SK-N-SH (cell line): ENCODE measurements around the gene VRK2. TPM values are rescaled to one million over a fixed set of nuclear protein-coding genes. Genes with fewer than 3 reads are reported as not detected.
A peak's percentile ranks its signal among the peaks of the same experiment; 100 is the strongest.

Experiments
- CTCF ChIA-PET: fragments of 300-600, 350-600 bp; formaldehyde crosslinking; extraction: SDS; loops from one replicate; lab custom pipeline; 2021; lab: Yijun Ruan, JAX
- POLR2A ChIA-PET: fragments of 350-600 bp; sonication (Branson Sonifier 250); formaldehyde crosslinking; extraction: SDS; loops from one replicate; lab custom pipeline; 2020; ENCODE audit warnings: antibody characterized with exemption, inconsistent platforms; lab: Yijun Ruan, JAX
- DNase-seq: peaks from one replicate; pipeline ENCODE4 v3.0.0; 2012
- H2AFZ ChIP-seq: fragments of 200-600 bp; sonication (generic); 2 replicates; pipeline ENCODE4 v1.8.1; 2016; ENCODE audit warnings: antibody characterized with exemption, mild to moderate bottlenecking, low read depth
- H3F3A ChIP-seq: fragments of 200-600 bp; sonication (generic); replicated peaks from 2 replicates; pipeline ENCODE3; 2016; ENCODE audit warnings: antibody characterized with exemption, mild to moderate bottlenecking; ENCODE audit not compliant: insufficient read depth
- H3K27ac ChIP-seq, 2 experiments: fragments of 200-500 bp in 1 of 2; fragments of 200-600 bp in 1 of 2; sonication (Bioruptor generic) in 1 of 2; sonication (generic), shearing (Covaris generic) in 1 of 2; 2 replicates each; pipeline versions ENCODE4 v1.5.1 to v1.6.1; 2014 to 2016; ENCODE audit warnings: low read depth in 2 of 2, inconsistent platforms in 1 of 2, low read length in 1 of 2, mild to moderate bottlenecking in 1 of 2, mixed read lengths in 1 of 2
- H3K27me3 ChIP-seq: fragments of 200-600 bp; sonication (generic), shearing (Covaris generic); 2 replicates; pipeline ENCODE4 v1.6.1; 2016; ENCODE audit warnings: mixed run types; ENCODE audit not compliant: insufficient read depth
- H3K36me3 ChIP-seq, 2 experiments: fragments of 200-500 bp in 1 of 2; fragments of 200-600 bp in 1 of 2; sonication (Bioruptor generic) in 1 of 2; sonication (generic) in 1 of 2; replicated peaks in 1 of 2; 2 replicates each; pipeline versions ENCODE3 to v1.5.1; 2014 to 2016; ENCODE audit warnings: low read length in 1 of 2, mild to moderate bottlenecking in 1 of 2; ENCODE audit not compliant: insufficient read depth in 2 of 2, control insufficient read depth in 1 of 2
- H3K4me1 ChIP-seq, 2 experiments: fragments of 200-500 bp in 1 of 2; fragments of 200-600 bp in 1 of 2; sonication (Bioruptor generic) in 1 of 2; sonication (generic), shearing (Covaris generic) in 1 of 2; 2 replicates each; pipeline versions ENCODE4 v1.5.1 to v1.6.1; 2014 to 2016; ENCODE audit warnings: low read depth in 1 of 2, low read length in 1 of 2, mixed run types in 1 of 2; ENCODE audit not compliant: insufficient read depth in 2 of 2, control insufficient read depth in 1 of 2
- H3K4me2 ChIP-seq: fragments of 200-600 bp; sonication (generic), shearing (Covaris generic); 2 replicates; pipeline ENCODE4 v1.6.1; 2017; ENCODE audit warnings: mixed run types
- H3K4me3 ChIP-seq, 2 experiments: fragments of 200-500 bp in 1 of 2; fragments of 200-600 bp in 1 of 2; sonication (Bioruptor generic) in 1 of 2; sonication (generic), shearing (Covaris generic) in 1 of 2; 2 replicates each; pipeline versions ENCODE4 v1.5.1 to v1.8.1; 2014 to 2016; ENCODE audit warnings: low read depth in 2 of 2, inconsistent platforms in 1 of 2, low read length in 1 of 2, mild to moderate bottlenecking in 1 of 2, mixed read lengths in 1 of 2, moderate library complexity in 1 of 2
- H3K79me2 ChIP-seq: fragments of 200-600 bp; sonication (generic); 2 replicates; pipeline ENCODE4 v1.8.1; 2017; ENCODE audit warnings: mild to moderate bottlenecking; ENCODE audit not compliant: insufficient read depth
- H3K9ac ChIP-seq: fragments of 200-600 bp; sonication (generic); 2 replicates; pipeline ENCODE4 v1.6.1; 2017; ENCODE audit warnings: mixed run types
- H3K9me2 ChIP-seq: fragments of 200-600 bp; sonication (generic); 2 replicates; pipeline ENCODE4 v1.6.1; 2017; ENCODE audit warnings: mixed run types
- H3K9me3 ChIP-seq: fragments of 200-600 bp; sonication (generic); 2 replicates; pipeline ENCODE4 v1.6.1; 2017; ENCODE audit warnings: mixed run types, mild to moderate bottlenecking, moderate library complexity
- H4K20me1 ChIP-seq: fragments of 200-600 bp; sonication (generic); 2 replicates; pipeline ENCODE4 v1.6.1; 2017; ENCODE audit warnings: mild to moderate bottlenecking, mixed run types; ENCODE audit not compliant: insufficient read depth
- CHD2 ChIP-seq: fragments of 150-350 bp; IDR thresholded peaks from 2 replicates; pipeline ENCODE4 v1.6.1; 2018; ENCODE audit warnings: low read length; ENCODE audit not compliant: partially characterized antibody
- CTCF ChIP-seq: fragments of 200-600 bp; sonication (generic); IDR thresholded peaks from 2 replicates; pipeline ENCODE4 v1.6.1; 2017; ENCODE audit warnings: antibody characterized with exemption, mild to moderate bottlenecking, moderate library complexity
- ELF1 ChIP-seq: IDR thresholded peaks from 2 replicates; pipeline ENCODE4 v1.4.0; 2012
- FOSL2 ChIP-seq: IDR thresholded peaks from 2 replicates; pipeline ENCODE4 v1.4.0; 2012; ENCODE audit warnings: low read depth, mild to moderate bottlenecking, moderate library complexity, borderline replicate concordance
- GABPA ChIP-seq: IDR thresholded peaks from 2 replicates; pipeline ENCODE4 v1.4.0; 2012; ENCODE audit warnings: low read depth, mild to moderate bottlenecking
- GATA2 ChIP-seq: sonication (generic); formaldehyde crosslinking; IDR thresholded peaks from 2 replicates; pipeline ENCODE4 v1.5.0; 2020; ENCODE audit warnings: mild to moderate bottlenecking, missing genetic modification reagents
- IRF3 ChIP-seq: fragments of 150-350 bp; IDR thresholded peaks from 2 replicates; pipeline ENCODE4 v1.6.1; 2016; ENCODE audit warnings: mild to moderate bottlenecking, low read depth, low read length
- MAX ChIP-seq: IDR thresholded peaks from 2 replicates; pipeline ENCODE4 v1.4.0; 2012; ENCODE audit warnings: low read depth
- NFIC ChIP-seq: IDR thresholded peaks from 2 replicates; pipeline ENCODE4 v1.4.0; 2012; ENCODE audit warnings: borderline replicate concordance
- PBX3 ChIP-seq: IDR thresholded peaks from 2 replicates; pipeline ENCODE4; 2012
- POLR2AphosphoS5 ChIP-seq: IDR thresholded peaks from 2 replicates; pipeline ENCODE4 v1.6.1; 2012; ENCODE audit warnings: low read depth, low read length
- RFX5 ChIP-seq: IDR thresholded peaks from 2 replicates; pipeline ENCODE4 v1.6.1; 2012; ENCODE audit warnings: mild to moderate bottlenecking, improper control_type of control experiment, low read length
- RXRA ChIP-seq: IDR thresholded peaks from 2 replicates; pipeline ENCODE4 v1.4.0; 2012; ENCODE audit warnings: low read depth, mild to moderate bottlenecking, borderline replicate concordance
- SIN3A ChIP-seq: IDR thresholded peaks from 2 replicates; pipeline ENCODE4 v1.6.1; 2012; ENCODE audit warnings: low read depth, mild to moderate bottlenecking, low read length, moderate library complexity, borderline replicate concordance
- TCF12 ChIP-seq: IDR thresholded peaks from 2 replicates; pipeline ENCODE4 v1.4.0; 2012
- WGBS: methylation state at CpG from one replicate; pipeline ENCODE4 v1.1.6; 2017; ENCODE audit warnings: low lambda C conversion rate; 5-methylcytosine and 5-hydroxymethylcytosine counted together
- polyA plus RNA-seq, 3 experiments: library from polyadenylated mRNA; depleted of rRNA; stranded (reverse); fragments of >200 nt; gene quantifications; 2 replicates each; pipeline ENCODE4 v1.2.3, GENCODE V29; 2012

VRK2 gene
- polyA plus RNA-seq, 1 of the 3 experiments (the other 2 are of a cell fraction), result not detected

- no peak overlapping the region for H3K9ac ChIP-seq
- H3K36me3 ChIP-seq, result no peaks in the 10 kb centered on the region
- H3K4me1 ChIP-seq, result no peaks in the 10 kb centered on the region
- peak overlapping the region; percentile 46 for H3K4me2 ChIP-seq
- no peaks in the 10 kb centered on the region for H3K9me2 ChIP-seq
- POLR2A ChIA-PET, result no interaction called here
- DNase-seq, result no peak
- H3K79me2 ChIP-seq, result no peaks in the 10 kb centered on the region
- peak overlapping the region in 1 of 2 experiments; percentile 53; a peak in 2 of 4 replicates for H3K27ac ChIP-seq
- H4K20me1 ChIP-seq, result no peaks in the 10 kb centered on the region
- H3K9me3 ChIP-seq, result no peaks in the 10 kb centered on the region
- TF ChIP-seq FOSL2 (peak; percentile 26; the same call in 1 of the 2 replicates), IRF3 (no peak)
- peak overlapping the region; percentile 81 for H2AFZ ChIP-seq
- H3F3A ChIP-seq, result peaks cover 10% of the 10 kb centered on the region
- H3K27me3 ChIP-seq, result no peaks in the 10 kb centered on the region
- WGBS, result 59% methylated on average over 10 of the region's 10 CpGs
- CTCF ChIA-PET, result no interaction called here
- no peak overlapping the region for H3K4me3 ChIP-seq
Observed at GRCh38 chr2:58107803-58108710, 61.5 kb downstream of the VRK2 start.

GRCh38 chr2:58109481-58109880, 62.9 kb downstream of the VRK2 start:
- H3K27ac ChIP-seq, result no peak overlapping the region
- WGBS, result 85% methylated on average over 2 of the region's 2 CpGs
- no peak overlapping the region for H3K4me2 ChIP-seq
- no peaks in the 10 kb centered on the region for H3K27me3 ChIP-seq
- H3K9ac ChIP-seq, result no peak overlapping the region
- no peaks in the 10 kb centered on the region for H3K36me3 ChIP-seq
- POLR2A ChIA-PET, result no interaction called here
- H3K9me2 ChIP-seq, result no peaks in the 10 kb centered on the region
- no peak overlapping the region for H2AFZ ChIP-seq
- DNase-seq, result no peak
- no peaks in the 10 kb centered on the region for H3K79me2 ChIP-seq
- TF ChIP-seq RFX5 (no peak), CHD2 (no peak)
- TF ChIP-seq, all 33 proteins: peak for 0
- Histone ChIP-seq H3K4me3 (no peak overlapping the region), H3K4me1 (no peaks in the 10 kb centered on the region), H3K9me3 (no peaks in the 10 kb centered on the region), H3F3A (peaks cover 10% of the 10 kb centered on the region), H4K20me1 (no peaks in the 10 kb centered on the region)
- CTCF ChIA-PET, result no interaction called here

- TF ChIP-seq GATA2 (no peak), CTCF (no peak), TCF12 (no peak), RXRA (no peak), GABPA (no peak), NFIC (no peak), SIN3A (no peak), MAX (no peak), POLR2AphosphoS5 (no peak), ELF1 (no peak), PBX3 (no peak)
- H4K20me1 ChIP-seq, result no peaks in the 10 kb centered on the region
Observed at GRCh38 chr2:58110765-58111164, 64.2 kb downstream of the VRK2 start.

More at GRCh38 chr2:58110765-58111164, 64.2 kb downstream of the VRK2 start:
- Histone ChIP-seq H3K9me2 (no peaks in the 10 kb centered on the region), H3K9me3 (no peaks in the 10 kb centered on the region), H3K79me2 (no peaks in the 10 kb centered on the region), H3F3A (peaks cover 10% of the 10 kb centered on the region), H2AFZ (no peak overlapping the region), H3K27ac (no peak overlapping the region), H3K4me2 (no peak overlapping the region), H3K27me3 (no peaks in the 10 kb centered on the region), H3K9ac (no peak overlapping the region), H3K36me3 (no peaks in the 10 kb centered on the region), H3K4me3 (no peak overlapping the region), H3K4me1 (no peaks in the 10 kb centered on the region)
- WGBS, result 93% methylated on average over 6 of the region's 6 CpGs
- no peak for DNase-seq
- ChIA-PET CTCF (no interaction called here), POLR2A (no interaction called here)
